Lower lobe of right lung (tissue), 2 donors: ENCODE data around the gene TPH2. TPM values are rescaled to one million over a fixed set of nuclear protein-coding genes. Genes with fewer than 3 reads are reported as not detected.

Source experiments
- ATAC-seq, 2 donors: fragments of 200-7000 bp; cut with Tn5 transposase; one replicate each; pipeline ENCODE4 v1.9.1; 2020 to 2022; ENCODE audit warnings: mild to moderate bottlenecking in 2 of 2, moderate library complexity in 2 of 2
- DNase-seq: peaks from one replicate; pipeline ENCODE4 v3.0.0-alpha.2; 2020
- H3K27ac ChIP-seq: fragments of 200-600 bp; one replicate; pipeline ENCODE4 v1.8.0; 2022
- H3K27me3 ChIP-seq: fragments of 200-600 bp; one replicate; pipeline ENCODE4 v1.8.0; 2022; ENCODE audit warnings: low read depth
- H3K36me3 ChIP-seq: fragments of 200-600 bp; one replicate; pipeline ENCODE4 v1.8.0; 2022; ENCODE audit warnings: mild to moderate bottlenecking
- H3K4me1 ChIP-seq: fragments of 200-600 bp; one replicate; pipeline ENCODE4 v1.8.0; 2022
- H3K4me3 ChIP-seq: fragments of 200-600 bp; one replicate; pipeline ENCODE4 v1.8.0; 2022; ENCODE audit warnings: mild to moderate bottlenecking
- H3K9me3 ChIP-seq: fragments of 200-600 bp; one replicate; pipeline ENCODE4 v1.8.0; 2022
- intact Hi-C: fragments of 100-400 bp; cut with DNase I; formaldehyde crosslinking; loops from one replicate; pipeline ENCODE4 v1.11.0; 2022
- total RNA-seq: library from RNA; stranded (reverse); fragmentation: NEBNext Ultra II Directional; extraction: Animal tissue kit (Norgen Biotek cat#: 25700); gene quantifications from one replicate; pipeline ENCODE4 v1.2.1, GENCODE V29; 2021
- TF ChIP-seq, protein P1 (sequence below): fragments of 200-600 bp; IDR thresholded peaks from one replicate; pipeline ENCODE4 v1.8.0; 2022; ENCODE audit warnings: antibody characterized with exemption, mild to moderate bottlenecking
- donor health status: DM: no; HTN: yes; CAD: no; lungs with severe emphysema.

The TPH2 gene
- total RNA-seq, 1 donor from 2014 or later = not detected

GRCh38 chr12:72028966-72029365, 90.3 kb downstream of the TPH2 start:
- H3K27ac ChIP-seq = no peak overlapping the region
- H3K9me3 ChIP-seq = no peaks in the 10 kb centered on the region
- ATAC-seq = no peak
- H3K27me3 ChIP-seq = no peaks in the 10 kb centered on the region
- no peaks in the 10 kb centered on the region for H3K4me1 ChIP-seq
- intact Hi-C loops = no loop called here
- no peak for DNase-seq
- no peaks in the 10 kb centered on the region for H3K36me3 ChIP-seq
- no peak overlapping the region for H3K4me3 ChIP-seq
- TF ChIP-seq, protein P1, sequence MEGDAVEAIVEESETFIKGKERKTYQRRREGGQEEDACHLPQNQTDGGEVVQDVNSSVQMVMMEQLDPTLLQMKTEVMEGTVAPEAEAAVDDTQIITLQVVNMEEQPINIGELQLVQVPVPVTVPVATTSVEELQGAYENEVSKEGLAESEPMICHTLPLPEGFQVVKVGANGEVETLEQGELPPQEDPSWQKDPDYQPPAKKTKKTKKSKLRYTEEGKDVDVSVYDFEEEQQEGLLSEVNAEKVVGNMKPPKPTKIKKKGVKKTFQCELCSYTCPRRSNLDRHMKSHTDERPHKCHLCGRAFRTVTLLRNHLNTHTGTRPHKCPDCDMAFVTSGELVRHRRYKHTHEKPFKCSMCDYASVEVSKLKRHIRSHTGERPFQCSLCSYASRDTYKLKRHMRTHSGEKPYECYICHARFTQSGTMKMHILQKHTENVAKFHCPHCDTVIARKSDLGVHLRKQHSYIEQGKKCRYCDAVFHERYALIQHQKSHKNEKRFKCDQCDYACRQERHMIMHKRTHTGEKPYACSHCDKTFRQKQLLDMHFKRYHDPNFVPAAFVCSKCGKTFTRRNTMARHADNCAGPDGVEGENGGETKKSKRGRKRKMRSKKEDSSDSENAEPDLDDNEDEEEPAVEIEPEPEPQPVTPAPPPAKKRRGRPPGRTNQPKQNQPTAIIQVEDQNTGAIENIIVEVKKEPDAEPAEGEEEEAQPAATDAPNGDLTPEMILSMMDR = no peak

DNA sequence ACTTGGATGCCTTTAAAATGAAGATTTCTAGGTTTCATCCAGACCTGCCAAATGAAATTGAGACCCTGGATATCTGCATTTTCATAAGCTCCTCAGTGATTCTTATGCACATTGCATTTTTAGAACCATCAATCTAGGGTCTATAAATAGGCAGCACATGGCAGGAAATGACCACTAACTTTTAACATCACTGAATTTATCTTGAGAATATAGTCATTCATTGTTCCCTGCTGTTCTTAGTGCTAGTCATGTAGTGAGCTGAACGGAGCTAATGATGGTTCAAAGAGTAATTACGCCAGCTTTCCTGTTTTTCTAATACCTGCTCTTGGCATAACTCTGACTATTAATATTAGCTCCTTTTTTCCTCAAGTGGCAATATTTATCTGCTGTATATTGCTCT, 91.6 kb downstream of the TPH2 start:
- TF ChIP-seq, protein P1 = no peak
- no peak for ATAC-seq
- intact Hi-C loops = no loop called here
- H3K4me1 ChIP-seq = no peaks in the 10 kb centered on the region
- no peaks in the 10 kb centered on the region for H3K9me3 ChIP-seq
- H3K27ac ChIP-seq = no peak overlapping the region
- no peak overlapping the region for H3K4me3 ChIP-seq
- no peaks in the 10 kb centered on the region for H3K36me3 ChIP-seq
- DNase-seq = no peak
- peaks cover 6% of the 10 kb centered on the region for H3K27me3 ChIP-seq

GRCh38 chr12:72031066-72031465, 92.4 kb downstream of the TPH2 start:
- ATAC-seq (no peak), DNase-seq (no peak)
- Histone ChIP-seq H3K9me3 (no peaks in the 10 kb centered on the region), H3K36me3 (no peaks in the 10 kb centered on the region), H3K27me3 (peaks cover 6% of the 10 kb centered on the region), H3K4me3 (no peak overlapping the region), H3K27ac (no peak overlapping the region), H3K4me1 (no peaks in the 10 kb centered on the region)
- TF ChIP-seq, protein P1 = no peak
- intact Hi-C loops = no loop called here

GRCh38 chr12:72033991-72034390, 95.3 kb downstream of the TPH2 start:
- no peak for ATAC-seq
- intact Hi-C loops = no loop called here

GRCh38 chr12:72035625-72036024, 97.0 kb downstream of the TPH2 start:
- Histone ChIP-seq H3K9me3 (no peaks in the 10 kb centered on the region), H3K4me3 (no peak overlapping the region), H3K27me3 (peaks cover 6% of the 10 kb centered on the region), H3K4me1 (no peaks in the 10 kb centered on the region), H3K36me3 (no peaks in the 10 kb centered on the region), H3K27ac (no peak overlapping the region)
- intact Hi-C loops = no loop called here
- ATAC-seq = no peak
- TF ChIP-seq, protein P1 = no peak
- DNase-seq = no peak

More at GRCh38 chr12:72033991-72034390, 95.3 kb downstream of the TPH2 start:
- DNase-seq = no peak
- peaks cover 6% of the 10 kb centered on the region for H3K27me3 ChIP-seq
- no peaks in the 10 kb centered on the region for H3K9me3 ChIP-seq
- H3K36me3 ChIP-seq = no peaks in the 10 kb centered on the region
- TF ChIP-seq, protein P1 = no peak
- no peak overlapping the region for H3K4me3 ChIP-seq
- H3K4me1 ChIP-seq = no peaks in the 10 kb centered on the region
- H3K27ac ChIP-seq = no peak overlapping the region

DNA sequence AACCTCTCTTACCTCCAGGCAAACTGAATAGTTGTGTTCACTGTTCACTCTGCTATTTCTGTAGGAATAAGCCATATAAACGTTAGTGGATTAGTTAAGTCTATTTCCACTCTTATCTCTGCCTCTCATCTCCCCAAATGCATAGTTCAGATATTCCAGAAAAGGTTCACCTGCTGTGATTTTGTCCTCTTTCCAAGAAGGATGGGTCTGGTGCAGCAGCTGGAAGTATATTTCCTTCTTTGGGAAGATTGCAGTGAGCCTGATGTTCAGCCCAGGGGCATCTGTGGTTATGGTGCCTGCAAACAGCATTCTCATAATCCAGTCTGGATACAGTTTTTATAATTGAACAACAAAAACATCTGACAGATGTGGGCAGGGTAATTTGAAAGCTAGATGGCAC, 97.7 kb downstream of the TPH2 start:
- H3K4me3 ChIP-seq = no peak overlapping the region
- H3K27ac ChIP-seq = no peak overlapping the region
- intact Hi-C loops = no loop called here
- no peaks in the 10 kb centered on the region for H3K36me3 ChIP-seq
- H3K4me1 ChIP-seq = no peaks in the 10 kb centered on the region
- DNase-seq (no peak), ATAC-seq (no peak)
- H3K27me3 ChIP-seq = peaks cover 6% of the 10 kb centered on the region
- H3K9me3 ChIP-seq = no peaks in the 10 kb centered on the region
- TF ChIP-seq, protein P1 = no peak
